ENCODE measurements around the gene PPP4R2. TPM values are rescaled to one million over a fixed set of nuclear protein-coding genes. Genes with fewer than 3 reads are reported as not detected.

Gene PPP4R2
- total RNA-seq, 4 donors from 2014 or later: 22.7 to 38.9 (median 30.6) TPM

DNA sequence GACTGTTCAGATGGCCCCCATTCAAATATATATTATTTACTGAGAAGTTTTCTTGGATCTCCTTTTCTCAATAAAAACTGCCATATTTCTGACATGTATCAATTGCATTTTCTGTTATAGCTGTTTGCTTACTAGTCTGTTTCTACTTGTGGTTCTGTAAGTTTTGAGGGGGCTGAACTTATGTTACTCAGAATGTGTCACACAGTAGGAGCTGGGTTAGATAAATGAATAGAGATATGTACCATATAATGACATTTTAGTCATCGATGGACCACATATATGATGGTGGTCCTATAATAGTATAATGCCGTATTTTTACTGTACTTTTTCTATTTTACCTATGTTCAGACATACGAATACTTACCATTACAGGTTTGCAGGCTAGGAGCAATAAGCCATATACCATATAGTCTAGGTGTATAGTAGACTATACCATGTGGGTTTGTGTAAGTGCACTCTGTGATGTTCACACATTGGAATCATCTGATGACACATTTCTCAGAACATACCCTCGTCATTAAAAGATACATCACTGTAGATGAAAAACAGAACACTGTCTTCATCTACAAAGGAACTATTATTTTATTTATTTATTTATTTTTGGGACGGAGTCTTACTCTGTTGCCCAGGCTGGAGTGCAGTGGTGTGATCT, 22.3 kb downstream of the PPP4R2 start:
- Histone ChIP-seq H3K4me3 (no peak overlapping the region), H3K36me3 (peaks cover 0 to 21% (median 0%) of the 10 kb centered on the region in 3 donors), H3K27me3 (no peaks in the 10 kb centered on the region), H3K27ac (no peak overlapping the region), H3K4me1 (peaks cover 0 to 59% (median 0%) of the 10 kb centered on the region in 3 donors), H3K9me3 (no peaks in the 10 kb centered on the region)
- TF ChIP-seq POLR2A (IDR thresholded peaks at IDR 0.05): no peak
- TF ChIP-seq, protein P1, sequence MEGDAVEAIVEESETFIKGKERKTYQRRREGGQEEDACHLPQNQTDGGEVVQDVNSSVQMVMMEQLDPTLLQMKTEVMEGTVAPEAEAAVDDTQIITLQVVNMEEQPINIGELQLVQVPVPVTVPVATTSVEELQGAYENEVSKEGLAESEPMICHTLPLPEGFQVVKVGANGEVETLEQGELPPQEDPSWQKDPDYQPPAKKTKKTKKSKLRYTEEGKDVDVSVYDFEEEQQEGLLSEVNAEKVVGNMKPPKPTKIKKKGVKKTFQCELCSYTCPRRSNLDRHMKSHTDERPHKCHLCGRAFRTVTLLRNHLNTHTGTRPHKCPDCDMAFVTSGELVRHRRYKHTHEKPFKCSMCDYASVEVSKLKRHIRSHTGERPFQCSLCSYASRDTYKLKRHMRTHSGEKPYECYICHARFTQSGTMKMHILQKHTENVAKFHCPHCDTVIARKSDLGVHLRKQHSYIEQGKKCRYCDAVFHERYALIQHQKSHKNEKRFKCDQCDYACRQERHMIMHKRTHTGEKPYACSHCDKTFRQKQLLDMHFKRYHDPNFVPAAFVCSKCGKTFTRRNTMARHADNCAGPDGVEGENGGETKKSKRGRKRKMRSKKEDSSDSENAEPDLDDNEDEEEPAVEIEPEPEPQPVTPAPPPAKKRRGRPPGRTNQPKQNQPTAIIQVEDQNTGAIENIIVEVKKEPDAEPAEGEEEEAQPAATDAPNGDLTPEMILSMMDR (IDR thresholded peaks at IDR 0.05): no peak
- intact Hi-C loops (cut with DNase I): no loop called here
- WGBS, 2 donors: 74 to 88% methylated on average over 5 of the region's 5 CpGs
- DNase-seq: no peak

GRCh38 chr3:73021301-73021835, 24.8 kb downstream of the PPP4R2 start:
- H3K27me3 ChIP-seq: no peaks in the 10 kb centered on the region
- no peak overlapping the region for H3K27ac ChIP-seq
- peaks cover 4 to 76% (median 12%) of the 10 kb centered on the region in 3 donors for H3K4me1 ChIP-seq
- intact Hi-C loops (cut with DNase I): no loop called here
- H3K4me3 ChIP-seq: no peak overlapping the region
- WGBS, 2 donors: 75% methylated on average over 4 of the region's 4 CpGs
- TF ChIP-seq POLR2A (IDR thresholded peaks at IDR 0.05): no peak
- TF ChIP-seq, protein P1 (IDR thresholded peaks at IDR 0.05): no peak
- no peak for DNase-seq
- H3K36me3 ChIP-seq: peaks cover 0 to 5% (median 0%) of the 10 kb centered on the region in 3 donors
- no peaks in the 10 kb centered on the region for H3K9me3 ChIP-seq

DNA sequence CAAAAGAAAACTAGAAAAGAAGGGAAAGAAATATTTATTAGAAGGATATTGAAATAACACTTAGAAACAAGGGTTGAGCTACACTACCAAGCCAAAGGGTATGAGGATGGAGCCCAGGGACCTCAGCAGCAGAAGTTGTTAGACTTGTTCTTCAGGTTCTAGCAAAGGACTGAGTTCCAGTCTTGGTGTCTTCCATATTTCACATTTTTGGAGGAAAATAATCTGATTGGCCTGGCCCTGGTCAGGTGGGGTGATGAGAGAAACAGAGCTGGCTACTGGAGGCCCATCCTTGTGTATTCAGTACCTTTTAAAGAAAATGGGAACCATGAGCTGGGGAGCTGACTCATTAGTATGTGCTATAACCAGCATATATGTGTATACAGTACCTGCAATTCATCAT, 28.2 kb downstream of the PPP4R2 start:
- H3K36me3 ChIP-seq: no peaks in the 10 kb centered on the region
- H3K27ac ChIP-seq: no peak overlapping the region
- H3K9me3 ChIP-seq: no peaks in the 10 kb centered on the region
- TF ChIP-seq POLR2A (IDR thresholded peaks at IDR 0.05): no peak
- TF ChIP-seq, protein P1 (IDR thresholded peaks at IDR 0.05): no peak
- no peaks in the 10 kb centered on the region for H3K27me3 ChIP-seq
- DNase-seq: no peak
- H3K4me1 ChIP-seq: peaks cover 4 to 68% (median 24%) of the 10 kb centered on the region in 3 donors
- intact Hi-C loops (cut with DNase I): no loop called here
- H3K4me3 ChIP-seq: no peak overlapping the region

GRCh38 chr3:73026111-73026759, 29.6 kb downstream of the PPP4R2 start:
- no peak overlapping the region for H3K27ac ChIP-seq
- WGBS, 2 donors: 78 to 92% methylated on average over 6 of the region's 6 CpGs
- intact Hi-C loops (cut with DNase I): no loop called here

GRCh38 chr3:73026760-73027113, 30.1 kb downstream of the PPP4R2 start:
- WGBS, 2 donors: 50 to 97% methylated on average over 2 of the region's 2 CpGs
- H3K4me1 ChIP-seq: peaks cover 4 to 68% (median 24%) of the 10 kb centered on the region in 3 donors
- no peaks in the 10 kb centered on the region for H3K9me3 ChIP-seq
- H3K27me3 ChIP-seq: no peaks in the 10 kb centered on the region
- no peak for TF ChIP-seq POLR2A (IDR thresholded peaks at IDR 0.05)
- TF ChIP-seq, protein P1 (IDR thresholded peaks at IDR 0.05): no peak
- H3K27ac ChIP-seq: no peak overlapping the region
- intact Hi-C loops (cut with DNase I): no loop called here
- H3K36me3 ChIP-seq: no peaks in the 10 kb centered on the region
- DNase-seq: no peak
- H3K4me3 ChIP-seq: no peak overlapping the region

More at GRCh38 chr3:73026111-73026759, 29.6 kb downstream of the PPP4R2 start:
- Histone ChIP-seq H3K4me3 (no peak overlapping the region), H3K36me3 (no peaks in the 10 kb centered on the region), H3K9me3 (no peaks in the 10 kb centered on the region), H3K4me1 (peaks cover 4 to 69% (median 24%) of the 10 kb centered on the region in 3 donors), H3K27me3 (no peaks in the 10 kb centered on the region)
- no peak for TF ChIP-seq POLR2A (IDR thresholded peaks at IDR 0.05)
- TF ChIP-seq, protein P1 (IDR thresholded peaks at IDR 0.05): no peak
- DNase-seq: no peak

Data from esophagus squamous epithelium (tissue), 5 donors.